ENCODE measurements around the gene AFAP1L1. TPM values are rescaled to one million over a fixed set of nuclear protein-coding genes. Genes with fewer than 3 reads are reported as not detected.

The AFAP1L1 gene
- total and polyA plus RNA-seq, 2 donors from 2014 or later = 4.8 to 14.8 TPM

GRCh38 chr5:149372932-149373331 lies 101.3 kb downstream of the AFAP1L1 start:
- Histone ChIP-seq H3K9ac (ENCODE audit: low read length in 3 of 3) (no peak overlapping the region), H3K4me1 (ENCODE audit: control insufficient read depth in 2 of 3, insufficient read depth in 2 of 3, low read depth in 1 of 3, low read length in 3 of 3) (peaks cover 0 to 4% (median 0%) of the 10 kb centered on the region in 3 donors), H3K4me3 (ENCODE audit: low read length in 3 of 3) (no peak overlapping the region), H3K27ac (ENCODE audit: low read depth in 2 of 2, low read length in 2 of 2) (no peak overlapping the region), H3K36me3 (ENCODE audit: control insufficient read depth in 2 of 3, insufficient read depth in 3 of 3, low read length in 3 of 3) (no peaks in the 10 kb centered on the region), H3K27me3 (ENCODE audit: control insufficient read depth, insufficient read depth, low read length) (no peaks in the 10 kb centered on the region), H3K9me3 (ENCODE audit: control insufficient read depth in 2 of 3, insufficient read depth in 1 of 3, low read length in 3 of 3) (no peaks in the 10 kb centered on the region)
- FAIRE-seq (no peak), DNase-seq (no peak)
- TF ChIP-seq CTCF (IDR thresholded peaks at IDR 0.05; ENCODE audit: borderline replicate concordance, extremely low read depth, insufficient read depth) = no peak
- intact Hi-C loops (cut with DNase I) = loop anchor here (10.0 kb wide), 1 partner anchor 62 kb away; no protein-coding TSS in a partner anchor

- intact Hi-C loops (cut with DNase I) = loop anchor here (10.0 kb wide), 1 partner anchor 60 kb away; no protein-coding TSS in a partner anchor
- Histone ChIP-seq H3K9ac (ENCODE audit: low read length in 3 of 3) (no peak overlapping the region), H3K27ac (ENCODE audit: low read depth in 2 of 2, low read length in 2 of 2) (no peak overlapping the region), H3K4me1 (ENCODE audit: control insufficient read depth in 2 of 3, insufficient read depth in 2 of 3, low read depth in 1 of 3, low read length in 3 of 3) (peaks cover 0 to 4% (median 4%) of the 10 kb centered on the region in 3 donors), H3K9me3 (ENCODE audit: control insufficient read depth in 2 of 3, insufficient read depth in 1 of 3, low read length in 3 of 3) (no peaks in the 10 kb centered on the region), H3K4me3 (ENCODE audit: low read length in 3 of 3) (no peak overlapping the region), H3K36me3 (ENCODE audit: control insufficient read depth in 2 of 3, insufficient read depth in 3 of 3, low read length in 3 of 3) (no peaks in the 10 kb centered on the region), H3K27me3 (ENCODE audit: control insufficient read depth, insufficient read depth, low read length) (no peaks in the 10 kb centered on the region)
- no peak for DNase-seq
- TF ChIP-seq CTCF (IDR thresholded peaks at IDR 0.05; ENCODE audit: borderline replicate concordance, extremely low read depth, insufficient read depth) = no peak
- no peak for FAIRE-seq
Observed at GRCh38 chr5:149374303-149374702, 102.6 kb downstream of the AFAP1L1 start.

- Histone ChIP-seq H3K4me1 (ENCODE audit: control insufficient read depth in 2 of 3, insufficient read depth in 2 of 3, low read depth in 1 of 3, low read length in 3 of 3) (peaks cover 0 to 4% (median 4%) of the 10 kb centered on the region in 3 donors), H3K9me3 (ENCODE audit: control insufficient read depth in 2 of 3, insufficient read depth in 1 of 3, low read length in 3 of 3) (no peaks in the 10 kb centered on the region), H3K27ac (ENCODE audit: low read depth in 2 of 2, low read length in 2 of 2) (no peak overlapping the region), H3K36me3 (ENCODE audit: control insufficient read depth in 2 of 3, insufficient read depth in 3 of 3, low read length in 3 of 3) (no peaks in the 10 kb centered on the region), H3K4me3 (ENCODE audit: low read length in 3 of 3) (no peak overlapping the region), H3K27me3 (ENCODE audit: control insufficient read depth, insufficient read depth, low read length) (no peaks in the 10 kb centered on the region), H3K9ac (ENCODE audit: low read length in 3 of 3) (no peak overlapping the region)
- DNase-seq (no peak), FAIRE-seq (no peak)
- intact Hi-C loops (cut with DNase I) = loop anchor here (10.0 kb wide), 1 partner anchor 60 kb away; no protein-coding TSS in a partner anchor
- TF ChIP-seq CTCF (IDR thresholded peaks at IDR 0.05; ENCODE audit: borderline replicate concordance, extremely low read depth, insufficient read depth) = no peak
Observed at GRCh38 chr5:149374801-149375200, 103.1 kb downstream of the AFAP1L1 start.

- H3K27ac ChIP-seq (ENCODE audit: low read depth in 2 of 2, low read length in 2 of 2) = no peak overlapping the region
- DNase-seq (no peak), FAIRE-seq (no peak)
- TF ChIP-seq CTCF (IDR thresholded peaks at IDR 0.05; ENCODE audit: borderline replicate concordance, extremely low read depth, insufficient read depth) = no peak
- no peaks in the 10 kb centered on the region for H3K9me3 ChIP-seq (ENCODE audit: control insufficient read depth in 2 of 3, insufficient read depth in 1 of 3, low read length in 3 of 3)
- intact Hi-C loops (cut with DNase I) = loop anchor here (10.0 kb wide), 1 partner anchor 59 kb away; no protein-coding TSS in a partner anchor
- no peak overlapping the region for H3K4me3 ChIP-seq (ENCODE audit: low read length in 3 of 3)
- H3K4me1 ChIP-seq (ENCODE audit: control insufficient read depth in 2 of 3, insufficient read depth in 2 of 3, low read depth in 1 of 3, low read length in 3 of 3) = peaks cover 0 to 4% (median 4%) of the 10 kb centered on the region in 3 donors
- H3K27me3 ChIP-seq (ENCODE audit: control insufficient read depth, insufficient read depth, low read length) = no peaks in the 10 kb centered on the region
- H3K36me3 ChIP-seq (ENCODE audit: control insufficient read depth in 2 of 3, insufficient read depth in 3 of 3, low read length in 3 of 3) = no peaks in the 10 kb centered on the region
- H3K9ac ChIP-seq (ENCODE audit: low read length in 3 of 3) = no peak overlapping the region
Observed at GRCh38 chr5:149375434-149375833, 103.8 kb downstream of the AFAP1L1 start.

Measured in kidney (tissue), 14 donors.